ENCODE data around the gene ADGRE2. TPM values are rescaled to one million over a fixed set of nuclear protein-coding genes. Genes with fewer than 3 reads are reported as not detected.
"Not testable (repeated sequence)": the region's sequence is repeated elsewhere in the genome, so short reads cannot be mapped to it uniquely, and the experiment has no call there.

ADGRE2 gene
- 10 to 100 TPM in 1 of 4 donors, 1 to 10 TPM in 3; 4.5 to 10.7 (median 7.1) TPM for total RNA-seq

DNA sequence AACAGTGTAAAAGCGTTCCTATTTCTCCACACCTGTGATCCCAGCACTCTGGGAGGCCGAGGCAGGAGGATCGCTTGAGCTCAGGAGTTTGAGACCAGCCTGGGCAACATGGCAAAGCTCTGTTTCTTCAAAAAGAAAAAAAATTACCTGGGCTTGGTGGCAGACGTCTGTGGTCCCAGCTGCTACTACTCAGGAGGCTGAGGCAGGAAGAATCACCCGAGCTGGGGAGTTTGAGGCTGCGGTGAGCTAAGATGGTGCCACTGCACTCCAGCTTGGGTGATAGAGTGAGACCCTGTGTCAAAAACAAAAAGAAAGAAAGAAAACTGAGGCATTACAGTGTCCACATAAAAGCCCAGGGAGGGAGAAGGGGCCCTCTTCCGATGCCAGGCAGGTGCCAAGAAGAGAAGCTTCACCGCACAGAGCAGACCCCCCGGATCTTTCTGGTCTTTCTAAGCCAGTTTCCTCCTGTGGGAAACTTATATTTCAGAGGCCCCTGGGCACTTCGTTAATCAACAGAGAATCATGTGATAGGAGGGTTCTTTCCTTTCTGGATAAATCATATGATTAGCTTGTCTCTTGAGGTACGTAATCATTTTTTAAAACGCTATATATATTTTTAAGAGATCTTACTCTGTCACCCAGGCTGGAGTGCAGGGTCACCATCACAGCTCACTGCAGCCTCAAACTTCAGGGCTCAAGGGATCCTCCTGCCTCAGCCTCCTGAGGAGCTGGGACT lies at the start of gene ADGRE2:
TSS of gene ADGRE2 (minus strand) at position 451 of the 736 bp plus-strand sequence. CDS start 1,804 bp downstream, outside the sequence.
- 56 to 63% methylated on average over 12 of the region's 12 CpGs for WGBS, 2 donors
- H3K4me3 ChIP-seq (ENCODE audit: low read depth, poor library complexity, severe bottlenecking); intact Hi-C loops (cut with DNase I; ENCODE audit: low total_unique reads): not testable (repeated sequence)
- peak in 1 of 2 donors; percentile 68 for DNase-seq (ENCODE audit: low spot score in 2 of 2)

DNA sequence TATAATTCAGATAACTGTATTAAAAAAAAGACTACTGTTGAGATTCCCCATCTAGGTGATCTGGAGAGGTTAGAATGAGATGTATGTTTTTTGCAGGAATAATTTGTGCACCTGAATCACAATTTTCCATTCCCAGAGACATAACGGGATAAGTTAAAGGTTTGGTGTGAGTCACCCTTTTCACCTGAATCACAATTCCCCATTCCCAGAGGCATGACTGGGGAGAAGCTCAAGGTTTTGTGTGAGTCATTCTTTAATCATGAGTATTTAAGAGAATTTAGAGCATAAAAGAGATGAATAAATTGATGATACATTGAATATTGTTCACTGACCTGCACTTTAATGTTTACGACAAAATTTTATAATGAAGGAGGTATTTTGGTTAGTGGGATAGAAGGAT lies 47.6 kb upstream of the ADGRE2 start:
- DNase-seq (ENCODE audit: low spot score in 2 of 2): no peak
- TF ChIP-seq, protein P1, sequence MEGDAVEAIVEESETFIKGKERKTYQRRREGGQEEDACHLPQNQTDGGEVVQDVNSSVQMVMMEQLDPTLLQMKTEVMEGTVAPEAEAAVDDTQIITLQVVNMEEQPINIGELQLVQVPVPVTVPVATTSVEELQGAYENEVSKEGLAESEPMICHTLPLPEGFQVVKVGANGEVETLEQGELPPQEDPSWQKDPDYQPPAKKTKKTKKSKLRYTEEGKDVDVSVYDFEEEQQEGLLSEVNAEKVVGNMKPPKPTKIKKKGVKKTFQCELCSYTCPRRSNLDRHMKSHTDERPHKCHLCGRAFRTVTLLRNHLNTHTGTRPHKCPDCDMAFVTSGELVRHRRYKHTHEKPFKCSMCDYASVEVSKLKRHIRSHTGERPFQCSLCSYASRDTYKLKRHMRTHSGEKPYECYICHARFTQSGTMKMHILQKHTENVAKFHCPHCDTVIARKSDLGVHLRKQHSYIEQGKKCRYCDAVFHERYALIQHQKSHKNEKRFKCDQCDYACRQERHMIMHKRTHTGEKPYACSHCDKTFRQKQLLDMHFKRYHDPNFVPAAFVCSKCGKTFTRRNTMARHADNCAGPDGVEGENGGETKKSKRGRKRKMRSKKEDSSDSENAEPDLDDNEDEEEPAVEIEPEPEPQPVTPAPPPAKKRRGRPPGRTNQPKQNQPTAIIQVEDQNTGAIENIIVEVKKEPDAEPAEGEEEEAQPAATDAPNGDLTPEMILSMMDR (IDR thresholded peaks at IDR 0.05): no peak
- TF ChIP-seq POLR2A (IDR thresholded peaks at IDR 0.05): no peak
- 59 to 71% methylated on average over 2 of the region's 2 CpGs for WGBS, 2 donors
- intact Hi-C loops (cut with DNase I; ENCODE audit: low total_unique reads): no loop called here
- no peak overlapping the region for H3K4me3 ChIP-seq (ENCODE audit: low read depth, poor library complexity, severe bottlenecking)

DNA sequence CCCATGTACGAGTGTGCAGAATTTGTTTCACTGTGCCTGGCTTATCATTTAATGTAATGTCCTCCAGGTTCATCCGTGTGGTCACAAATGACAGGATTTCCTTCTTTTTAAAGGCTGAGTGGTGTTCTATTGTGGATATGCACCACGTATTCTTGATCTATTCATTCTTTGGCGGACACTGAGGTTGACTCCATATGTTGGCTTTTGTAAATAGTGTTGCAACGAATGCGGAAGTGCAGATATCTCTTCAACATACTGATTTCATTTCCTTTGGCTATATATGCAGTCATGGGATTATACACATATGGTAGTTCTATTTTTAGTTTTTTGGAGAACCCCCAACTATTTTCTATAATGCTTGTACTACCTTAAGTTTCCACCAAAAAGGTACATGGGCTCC lies 43.6 kb upstream of the ADGRE2 start:
- H3K4me3 ChIP-seq (ENCODE audit: low read depth, poor library complexity, severe bottlenecking): no peak overlapping the region
- no peak for TF ChIP-seq POLR2A (IDR thresholded peaks at IDR 0.05)
- intact Hi-C loops (cut with DNase I; ENCODE audit: low total_unique reads): no loop called here
- 45 to 49% methylated on average over 6 of the region's 6 CpGs for WGBS, 2 donors
- DNase-seq (ENCODE audit: low spot score in 2 of 2): no peak

DNA sequence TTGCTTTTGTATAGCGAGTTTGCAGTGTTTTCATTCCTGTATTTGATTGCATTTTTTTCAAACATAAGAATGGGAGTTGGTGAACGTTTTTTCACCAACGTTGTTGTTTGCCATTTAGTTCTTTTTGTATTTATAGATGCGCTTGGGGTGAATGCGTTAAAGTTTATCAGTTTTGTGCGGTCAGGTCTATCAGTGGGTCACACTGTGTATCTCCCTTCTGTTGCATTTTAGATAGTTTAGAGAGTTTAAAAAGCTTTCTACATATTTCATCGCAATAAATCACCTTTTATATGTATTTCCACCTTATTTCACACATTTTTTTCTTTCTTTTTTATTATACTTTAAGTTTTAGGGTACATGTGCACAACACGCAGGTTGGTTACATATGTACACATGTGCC lies 40.2 kb upstream of the ADGRE2 start:
- no peak overlapping the region for H3K4me3 ChIP-seq (ENCODE audit: low read depth, poor library complexity, severe bottlenecking)
- DNase-seq (ENCODE audit: low spot score in 2 of 2): no peak
- intact Hi-C loops (cut with DNase I; ENCODE audit: low total_unique reads): no loop called here
- no peak for TF ChIP-seq POLR2A (IDR thresholded peaks at IDR 0.05)
- TF ChIP-seq, protein P1 (IDR thresholded peaks at IDR 0.05): no peak
- WGBS, 2 donors: 73 to 77% methylated on average over 8 of the region's 8 CpGs

DNA sequence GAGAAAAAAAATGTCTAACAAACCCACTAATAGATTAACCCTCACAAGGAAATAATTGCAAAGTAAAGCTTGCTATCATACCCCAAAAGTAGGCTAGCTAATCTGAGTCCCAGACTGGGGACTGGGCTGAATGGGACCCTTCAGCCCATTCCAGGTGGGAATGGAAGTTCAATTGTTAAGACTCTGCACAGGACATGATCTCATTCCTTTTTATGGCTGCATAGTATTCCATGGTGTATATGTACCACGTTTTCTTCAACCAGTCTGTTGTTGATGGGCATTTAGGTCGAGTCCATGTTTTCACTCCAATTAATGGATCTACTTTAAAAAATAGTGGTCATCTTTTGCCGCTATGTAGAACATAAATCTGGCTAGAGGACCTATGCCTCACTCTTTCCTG lies 38.7 kb upstream of the ADGRE2 start:
- intact Hi-C loops (cut with DNase I; ENCODE audit: low total_unique reads): no loop called here
- TF ChIP-seq, protein P1 (IDR thresholded peaks at IDR 0.05): no peak
- no peak for TF ChIP-seq POLR2A (IDR thresholded peaks at IDR 0.05)
- no peak for DNase-seq (ENCODE audit: low spot score in 2 of 2)
- no peak overlapping the region for H3K4me3 ChIP-seq (ENCODE audit: low read depth, poor library complexity, severe bottlenecking)
- WGBS, 2 donors: 78 to 80% methylated on average over 3 of the region's 3 CpGs

DNA sequence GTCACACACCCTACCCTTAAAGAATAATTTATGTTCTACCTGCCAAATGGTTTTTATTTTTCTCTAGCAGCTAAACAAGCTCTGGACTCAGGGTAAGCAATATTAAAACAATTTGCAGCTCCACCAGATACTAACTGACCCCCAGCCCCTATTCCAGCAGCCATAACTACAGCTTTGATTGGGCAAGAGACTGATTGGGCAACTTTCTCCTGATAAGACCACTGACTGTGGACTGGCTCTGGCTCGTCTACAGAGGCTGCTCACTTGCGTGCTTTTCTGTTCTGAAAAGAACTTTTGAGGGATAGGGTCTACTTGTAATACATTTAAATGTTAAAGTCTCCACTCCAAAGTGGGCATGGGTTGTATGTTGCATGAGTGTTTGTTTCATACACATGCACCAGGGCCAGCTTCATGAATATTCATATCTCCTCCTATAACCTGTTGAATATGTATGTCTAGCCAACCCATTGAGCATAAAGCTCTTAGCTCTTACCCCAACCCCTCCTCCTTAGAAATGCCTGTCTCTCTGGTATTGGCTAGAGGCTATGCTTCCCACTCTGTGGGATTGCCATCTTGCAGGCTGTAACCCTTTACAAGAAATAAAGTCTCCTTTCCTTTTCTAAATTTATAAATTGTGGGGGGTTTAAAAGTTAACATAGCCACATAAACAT lies 36.8 kb upstream of the ADGRE2 start:
- DNase-seq (ENCODE audit: low spot score in 2 of 2): no peak
- H3K4me3 ChIP-seq (ENCODE audit: low read depth, poor library complexity, severe bottlenecking): no peak overlapping the region
- WGBS, 2 donors: 89 to 98% methylated on average over 2 of the region's 2 CpGs
- TF ChIP-seq, protein P1 (IDR thresholded peaks at IDR 0.05): no peak
- intact Hi-C loops (cut with DNase I; ENCODE audit: low total_unique reads): no loop called here

All from lower leg skin (tissue), 4 donors.